Measurements from ENCODE around the gene SBF2. TPM values are rescaled to one million over a fixed set of nuclear protein-coding genes. Genes with fewer than 3 reads are reported as not detected.

SBF2 gene
- total RNA-seq, 5 donors from 2014 or later (not counting 1 experiment from before 2014, with no cell fraction given), result 9.5 to 23.5 (median 13.0) TPM

DNA sequence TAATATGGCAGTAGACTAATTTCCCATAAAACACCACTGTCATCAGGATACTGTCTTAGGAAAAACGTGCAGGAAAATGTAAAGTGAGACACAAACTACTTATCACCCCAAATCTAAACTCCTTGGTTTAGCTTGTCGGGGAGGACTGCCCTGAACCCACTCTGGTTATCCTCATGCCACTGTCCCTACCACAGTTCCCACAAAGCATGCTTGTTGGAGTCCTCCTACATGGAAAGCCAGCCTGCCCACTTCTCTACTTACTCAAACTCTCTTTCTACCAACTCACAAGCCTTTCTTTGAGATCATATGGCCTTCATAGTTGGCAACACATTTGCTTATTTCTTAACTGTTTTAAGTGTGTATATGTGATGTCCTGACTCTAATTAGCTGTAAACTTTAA, 451.1 kb downstream of the SBF2 start:
- 100% methylated on average over 1 of the region's 2 CpGs for WGBS (ENCODE audit: insufficient coverage)
- peaks cover 0 to 2% of the 10 kb centered on the region in 2 donors for H3K36me3 ChIP-seq (ENCODE audit: control insufficient read depth in 2 of 2, extremely low read depth in 1 of 2, insufficient read depth in 1 of 2, low read length in 1 of 2)
- H3K4me1 Mint-ChIP-seq, result peaks cover 35 to 54% (median 43%) of the 10 kb centered on the region in 3 donors

DNA sequence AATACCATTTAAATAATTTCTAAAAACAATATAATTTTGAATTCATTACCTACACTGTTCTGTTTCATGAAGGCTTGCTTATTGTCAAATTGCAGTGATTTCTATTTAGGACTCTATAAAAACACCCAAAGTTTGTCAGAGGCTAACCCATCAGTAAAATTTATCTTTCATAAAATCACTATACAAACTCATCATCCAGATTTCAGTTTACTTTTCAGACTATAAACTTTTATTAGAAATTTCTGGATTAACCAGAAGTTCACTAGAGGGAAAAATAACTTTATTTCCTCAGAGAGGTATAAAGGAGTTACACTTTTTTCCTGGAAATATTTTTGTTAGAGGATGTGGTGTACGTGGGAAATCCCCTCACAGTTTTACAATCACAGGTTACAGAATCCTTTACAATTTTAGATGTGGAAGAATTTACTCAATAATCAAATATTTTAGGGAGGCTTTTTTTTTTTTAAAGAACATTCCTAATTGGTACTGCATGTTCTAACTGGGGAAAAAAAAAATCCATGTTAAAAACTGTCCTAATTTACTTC, 453.5 kb downstream of the SBF2 start:
- peaks cover 34% of the 10 kb centered on the region for H3K36me3 Mint-ChIP-seq
- Histone ChIP-seq H3K4me3 (ENCODE audit: control insufficient read depth in 1 of 2, extremely low read depth in 1 of 2, low read length in 1 of 2) (no peak overlapping the region), H3K27me3 (replicated peaks in 1 of 2; ENCODE audit: control insufficient read depth in 2 of 2, extremely low read depth in 1 of 2, insufficient read depth in 2 of 2, low read length in 1 of 2) (no peaks in the 10 kb centered on the region), H3K4me1 (ENCODE audit: control insufficient read depth in 1 of 2, extremely low read depth in 1 of 2, insufficient read depth in 2 of 2, low read length in 2 of 2) (peaks cover 8 to 17% of the 10 kb centered on the region in 2 experiments), H3K9me3 (no peaks in the 10 kb centered on the region), H3K36me3 (ENCODE audit: control insufficient read depth in 2 of 2, extremely low read depth in 1 of 2, insufficient read depth in 1 of 2, low read length in 1 of 2) (peaks cover 0 to 2% of the 10 kb centered on the region in 2 donors), H3K27ac (ENCODE audit: low read length) (no peak overlapping the region)
- WGBS (ENCODE audit: insufficient coverage), result no CpG with 5 or more reads among the region's 1 CpG
- POLR2A ChIA-PET, result no interaction called here
- CTCF ChIA-PET, result interaction anchor here in 1 of 2 donors (1.3 kb wide), 1 partner anchor 17 kb away, joined by 4 read pairs; no protein-coding TSS in a partner anchor
- peak overlapping the region; percentile 39 to 65 for H3K27ac Mint-ChIP-seq
- H3K9me3 Mint-ChIP-seq, result no peaks in the 10 kb centered on the region
- DNase-seq (peak in 1 of 35 experiments; percentile 25), ATAC-seq (replicated peaks in 1 of 4) (peak; percentile 40 to 68 (median 49))
- H3K4me3 Mint-ChIP-seq, result peak overlapping the region in 1 of 3 donors; percentile 45
- peaks cover 35 to 43% (median 41%) of the 10 kb centered on the region in 3 donors for H3K4me1 Mint-ChIP-seq
- no peaks in the 10 kb centered on the region for H3K27me3 Mint-ChIP-seq

More for the DNA sequence above, 451.1 kb downstream of the SBF2 start:
- no peaks in the 10 kb centered on the region for H3K9me3 ChIP-seq
- no peaks in the 10 kb centered on the region for H3K9me3 Mint-ChIP-seq
- H3K4me3 Mint-ChIP-seq, result no peak overlapping the region
- DNase-seq (no peak), ATAC-seq (replicated peaks in 1 of 4) (no peak)
- no peaks in the 10 kb centered on the region for H3K27me3 ChIP-seq (replicated peaks in 1 of 2; ENCODE audit: control insufficient read depth in 2 of 2, extremely low read depth in 1 of 2, insufficient read depth in 2 of 2, low read length in 1 of 2)
- ChIA-PET POLR2A (interaction anchor here in 1 of 2 donors (0.6 kb wide), 1 partner anchor 948 kb away, joined by 3 read pairs; no protein-coding TSS in a partner anchor), CTCF (no interaction called here)
- H3K27ac ChIP-seq (ENCODE audit: low read length), result no peak overlapping the region
- H3K4me3 ChIP-seq (ENCODE audit: control insufficient read depth in 1 of 2, extremely low read depth in 1 of 2, low read length in 1 of 2), result no peak overlapping the region
- H3K4me1 ChIP-seq (ENCODE audit: control insufficient read depth in 1 of 2, extremely low read depth in 1 of 2, insufficient read depth in 2 of 2, low read length in 2 of 2), result peaks cover 8 to 17% of the 10 kb centered on the region in 2 experiments
- peaks cover 54% of the 10 kb centered on the region for H3K36me3 Mint-ChIP-seq
- peak overlapping the region in 1 of 2 donors; percentile 64 for H3K27ac Mint-ChIP-seq
- H3K27me3 Mint-ChIP-seq, result no peaks in the 10 kb centered on the region

DNA sequence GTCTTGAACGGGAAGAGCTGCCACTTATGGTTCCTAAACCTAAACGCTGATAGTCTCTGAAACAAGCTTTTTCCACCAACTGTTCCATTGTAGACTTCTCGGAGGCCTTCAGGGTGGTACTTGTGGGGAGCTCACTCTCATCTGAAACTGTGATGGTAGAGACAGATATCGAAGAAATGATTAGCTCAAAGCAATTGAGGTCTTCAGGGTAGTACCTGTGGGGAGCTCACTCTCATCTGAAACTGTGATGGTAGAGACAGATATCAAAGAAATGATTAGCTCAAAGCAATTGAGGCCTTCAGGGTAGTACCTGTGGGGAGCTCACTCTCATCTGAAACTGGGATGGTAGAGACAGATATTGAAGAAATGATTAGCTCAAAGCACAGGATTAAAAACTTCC, 454.5 kb downstream of the SBF2 start:
- ChIA-PET POLR2A (interaction anchor here (0.6 to 0.7 kb wide), 3 partner anchors 22 to 349 kb away, joined by 4 to 5 read pairs (median 4); no protein-coding TSS in a partner anchor), CTCF (interaction anchor here in 1 of 2 donors (1.3 kb wide), 1 partner anchor 18 kb away, joined by 4 read pairs; no protein-coding TSS in a partner anchor)

DNA sequence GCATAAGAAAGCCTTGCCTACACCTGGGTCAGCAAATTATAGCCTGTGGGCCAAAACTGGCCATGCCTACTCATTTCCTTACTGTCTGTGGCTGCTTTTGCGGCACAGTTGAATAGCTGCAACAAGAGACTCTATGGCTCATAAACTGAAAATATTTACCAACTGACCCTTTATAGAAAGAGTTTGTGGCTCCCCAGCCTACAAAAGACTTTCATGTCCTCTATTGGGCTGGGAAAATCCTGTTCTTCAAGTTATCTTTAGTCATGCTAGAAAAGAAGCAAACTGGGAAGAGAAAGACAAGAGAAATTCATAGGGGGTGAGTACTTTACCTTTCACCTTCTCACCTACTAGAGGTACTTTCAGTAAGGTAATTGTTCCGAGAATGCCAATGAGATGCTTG, 455.1 kb downstream of the SBF2 start:
- POLR2A ChIA-PET, result no interaction called here
- no peak overlapping the region for H3K27ac ChIP-seq (ENCODE audit: low read length)
- no CpG with 5 or more reads among the region's 2 CpGs for WGBS (ENCODE audit: insufficient coverage)
- peaks cover 8 to 17% of the 10 kb centered on the region in 2 experiments for H3K4me1 ChIP-seq (ENCODE audit: control insufficient read depth in 1 of 2, extremely low read depth in 1 of 2, insufficient read depth in 2 of 2, low read length in 2 of 2)
- H3K4me1 Mint-ChIP-seq, result peaks cover 35 to 43% (median 41%) of the 10 kb centered on the region in 3 donors
- no peaks in the 10 kb centered on the region for H3K27me3 ChIP-seq (replicated peaks in 1 of 2; ENCODE audit: control insufficient read depth in 2 of 2, extremely low read depth in 1 of 2, insufficient read depth in 2 of 2, low read length in 1 of 2)
- H3K9me3 ChIP-seq, result no peaks in the 10 kb centered on the region
- no peaks in the 10 kb centered on the region for H3K9me3 Mint-ChIP-seq
- H3K4me3 Mint-ChIP-seq, result peak overlapping the region in 1 of 3 donors; percentile 37
- peaks cover 0 to 2% of the 10 kb centered on the region in 2 donors for H3K36me3 ChIP-seq (ENCODE audit: control insufficient read depth in 2 of 2, extremely low read depth in 1 of 2, insufficient read depth in 1 of 2, low read length in 1 of 2)
- H3K27me3 Mint-ChIP-seq, result no peaks in the 10 kb centered on the region
- H3K4me3 ChIP-seq (ENCODE audit: control insufficient read depth in 1 of 2, extremely low read depth in 1 of 2, low read length in 1 of 2), result no peak overlapping the region
- ATAC-seq (replicated peaks in 1 of 4) (no peak), DNase-seq (no peak)
- peaks cover 20% of the 10 kb centered on the region for H3K36me3 Mint-ChIP-seq
- peak overlapping the region in 1 of 2 donors; percentile 65 for H3K27ac Mint-ChIP-seq
- CTCF ChIA-PET, result no interaction called here

More for the DNA sequence above, 454.5 kb downstream of the SBF2 start:
- peaks cover 8 to 17% of the 10 kb centered on the region in 2 experiments for H3K4me1 ChIP-seq (ENCODE audit: control insufficient read depth in 1 of 2, extremely low read depth in 1 of 2, insufficient read depth in 2 of 2, low read length in 2 of 2)
- H3K4me3 Mint-ChIP-seq, result peak overlapping the region in 1 of 3 donors; percentile 37
- peaks cover 0 to 2% of the 10 kb centered on the region in 2 donors for H3K36me3 ChIP-seq (ENCODE audit: control insufficient read depth in 2 of 2, extremely low read depth in 1 of 2, insufficient read depth in 1 of 2, low read length in 1 of 2)
- H3K36me3 Mint-ChIP-seq, result peaks cover 25% of the 10 kb centered on the region
- no peak overlapping the region for H3K27ac ChIP-seq (ENCODE audit: low read length)
- DNase-seq, result no peak
- H3K27me3 Mint-ChIP-seq, result no peaks in the 10 kb centered on the region
- no peak overlapping the region for H3K4me3 ChIP-seq (ENCODE audit: control insufficient read depth in 1 of 2, extremely low read depth in 1 of 2, low read length in 1 of 2)
- no peaks in the 10 kb centered on the region for H3K9me3 ChIP-seq
- peak overlapping the region; percentile 28 to 65 for H3K27ac Mint-ChIP-seq
- H3K9me3 Mint-ChIP-seq, result no peaks in the 10 kb centered on the region
- H3K27me3 ChIP-seq (replicated peaks in 1 of 2; ENCODE audit: control insufficient read depth in 2 of 2, extremely low read depth in 1 of 2, insufficient read depth in 2 of 2, low read length in 1 of 2), result no peaks in the 10 kb centered on the region
- 89% methylated on average over 1 of the region's 4 CpGs for WGBS (ENCODE audit: insufficient coverage)
- ATAC-seq (replicated peaks in 1 of 4), result peak in 2 of 4 experiments; percentile 17 to 27
- peaks cover 35 to 43% (median 41%) of the 10 kb centered on the region in 3 donors for H3K4me1 Mint-ChIP-seq

DNA sequence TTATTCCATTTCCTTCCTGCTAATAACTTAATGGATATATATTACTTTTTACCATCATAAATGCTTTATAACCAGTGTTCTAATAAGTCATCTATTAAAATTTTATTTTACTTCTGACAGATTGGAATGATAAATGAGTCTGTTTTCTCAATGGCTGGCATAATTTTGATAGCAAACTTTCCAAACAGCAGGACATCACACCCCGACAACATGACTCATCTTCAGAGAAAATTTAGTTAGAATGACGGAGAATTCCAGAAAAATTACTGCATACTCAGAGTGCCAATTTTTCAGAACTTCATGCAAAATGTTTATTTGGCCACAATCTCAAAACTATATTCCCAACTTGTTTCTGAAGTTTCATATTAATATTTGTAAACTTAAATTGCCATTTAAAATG, 455.8 kb downstream of the SBF2 start:
- CTCF ChIA-PET, result no interaction called here

DNA sequence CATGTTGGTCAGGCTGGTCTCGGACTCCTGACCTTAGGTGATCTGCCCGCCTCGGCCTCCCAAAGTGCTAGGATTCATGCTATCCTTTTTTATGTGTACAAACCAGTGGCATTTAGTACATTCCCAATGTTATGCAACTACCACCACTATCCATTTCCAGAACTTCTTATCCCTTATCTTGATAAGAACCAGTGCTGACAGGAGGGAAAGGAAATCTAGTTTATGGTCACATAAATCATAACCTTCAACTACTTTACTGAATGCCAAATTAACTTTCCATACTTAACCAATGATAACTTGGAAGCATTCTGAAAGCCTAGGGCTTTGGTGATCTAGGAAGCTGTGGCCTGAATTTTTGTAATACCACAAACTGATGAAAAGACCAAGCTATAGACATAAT, 459.7 kb downstream of the SBF2 start:
- no peak for DNase-seq
- no peak overlapping the region for H3K27ac ChIP-seq (ENCODE audit: low read length)
- Mint-ChIP-seq H3K27ac (no peak overlapping the region), H3K27me3 (no peaks in the 10 kb centered on the region), H3K9me3 (no peaks in the 10 kb centered on the region), H3K4me1 (peaks cover 2 to 6% (median 6%) of the 10 kb centered on the region in 3 donors), H3K36me3 (peaks cover 20% of the 10 kb centered on the region), H3K4me3 (no peak overlapping the region)
- H3K9me3 ChIP-seq, result no peaks in the 10 kb centered on the region
- POLR2A ChIA-PET, result no interaction called here
- WGBS (ENCODE audit: insufficient coverage), result no CpG with 5 or more reads among the region's 3 CpGs
- no peaks in the 10 kb centered on the region for H3K27me3 ChIP-seq (replicated peaks in 1 of 2; ENCODE audit: control insufficient read depth in 2 of 2, extremely low read depth in 1 of 2, insufficient read depth in 2 of 2, low read length in 1 of 2)
- CTCF ChIA-PET, result interaction anchor here in 1 of 2 donors (0.9 kb wide), 1 partner anchor 10 kb away, joined by 3 read pairs; no protein-coding TSS in a partner anchor
- ATAC-seq (replicated peaks in 1 of 4), result no peak
- H3K4me3 ChIP-seq (ENCODE audit: control insufficient read depth in 1 of 2, extremely low read depth in 1 of 2, low read length in 1 of 2), result no peak overlapping the region
- no peaks in the 10 kb centered on the region for H3K4me1 ChIP-seq (ENCODE audit: control insufficient read depth in 1 of 2, extremely low read depth in 1 of 2, insufficient read depth in 2 of 2, low read length in 2 of 2)
- H3K36me3 ChIP-seq (ENCODE audit: control insufficient read depth in 2 of 2, extremely low read depth in 1 of 2, insufficient read depth in 1 of 2, low read length in 1 of 2), result no peaks in the 10 kb centered on the region

More for the DNA sequence above, 455.8 kb downstream of the SBF2 start:
- no peaks in the 10 kb centered on the region for H3K27me3 ChIP-seq (replicated peaks in 1 of 2; ENCODE audit: control insufficient read depth in 2 of 2, extremely low read depth in 1 of 2, insufficient read depth in 2 of 2, low read length in 1 of 2)
- Mint-ChIP-seq H3K4me3 (no peak overlapping the region), H3K9me3 (no peaks in the 10 kb centered on the region), H3K36me3 (peaks cover 19% of the 10 kb centered on the region), H3K27me3 (no peaks in the 10 kb centered on the region), H3K4me1 (peaks cover 35 to 42% (median 41%) of the 10 kb centered on the region in 3 donors), H3K27ac (no peak overlapping the region)
- no peak overlapping the region for H3K27ac ChIP-seq (ENCODE audit: low read length)
- H3K9me3 ChIP-seq, result no peaks in the 10 kb centered on the region
- DNase-seq (no peak), ATAC-seq (replicated peaks in 1 of 4) (no peak)
- H3K36me3 ChIP-seq (ENCODE audit: control insufficient read depth in 2 of 2, extremely low read depth in 1 of 2, insufficient read depth in 1 of 2, low read length in 1 of 2), result peaks cover 0 to 2% of the 10 kb centered on the region in 2 donors
- H3K4me1 ChIP-seq (ENCODE audit: control insufficient read depth in 1 of 2, extremely low read depth in 1 of 2, insufficient read depth in 2 of 2, low read length in 2 of 2), result peaks cover 8 to 17% of the 10 kb centered on the region in 2 experiments
- no CpG with 5 or more reads among the region's 2 CpGs for WGBS (ENCODE audit: insufficient coverage)
- H3K4me3 ChIP-seq (ENCODE audit: control insufficient read depth in 1 of 2, extremely low read depth in 1 of 2, low read length in 1 of 2), result no peak overlapping the region
- POLR2A ChIA-PET, result no interaction called here
